HCT116 (cell line): ENCODE results near the gene COL23A1. TPM values are rescaled to one million over a fixed set of nuclear protein-coding genes. Genes with fewer than 3 reads are reported as not detected.

Experiments used
- ATAC-seq: fragments of 200-7000 bp; cut with Tn5 transposase; 2 replicates; pipeline ENCODE4 v1.9.1; 2020; ENCODE audit warnings: mild to moderate bottlenecking, moderate library complexity
- BruUV-seq: library from RNA; stranded (reverse); fragments of 400-500 nt; replicated peaks from 2 replicates; lab custom pipeline; 2021; lab: Mats Ljungman, UMichigan
- CTCF ChIA-PET: fragments of 300-600 bp; sonication (Branson Sonifier 250); formaldehyde crosslinking; loops from one replicate; lab custom pipeline; 2021; ENCODE audit warnings: antibody characterized with exemption; lab: Charles Lee
- POLR2A ChIA-PET: fragments of 300-600, 350-600 bp; sonication (Branson Sonifier 250); formaldehyde crosslinking; loops from one replicate; lab custom pipeline; 2021; ENCODE audit warnings: antibody characterized with exemption; lab: Charles Lee
- RAD21 ChIA-PET, 2 experiments: fragments of 300-600 bp; sonication (Branson Sonifier 250); formaldehyde crosslinking; loops; one replicate each; lab custom pipeline; 2023; ENCODE audit warnings: low total read pairs in 2 of 2; ENCODE audit not compliant: uncharacterized antibody in 2 of 2, unreplicated experiment in 2 of 2, low non-redundant PET in 1 of 2; lab: Charles Lee
- DNase-seq: peaks from one replicate; pipeline ENCODE4 v3.0.0-alpha.2; 2010; ENCODE audit warnings: low read depth, low spot score
- H2AFZ ChIP-seq: fragments of 200-600 bp; shearing (Covaris generic), sonication (generic); 2 replicates; pipeline ENCODE4 v1.6.1; 2017; ENCODE audit warnings: low read depth, mixed run types, mixed read lengths, antibody characterized with exemption, low read length; ENCODE audit not compliant: poor library complexity, severe bottlenecking
- H3K27ac ChIP-seq: 2 replicates; pipeline ENCODE4 v1.5.1; 2012; ENCODE audit warnings: low read depth, low read length
- H3K27me3 ChIP-seq: fragments of 200-600 bp; sonication (generic); 2 replicates; pipeline ENCODE4 v1.6.1; 2016; ENCODE audit warnings: mixed run types, low read length, mixed read lengths; ENCODE audit not compliant: insufficient read depth
- H3K36me3 ChIP-seq, 2 experiments: fragments of 200-500 bp in 1 of 2; fragments of 200-600 bp in 1 of 2; sonication (Bioruptor generic) in 1 of 2; sonication (generic) in 1 of 2; 2 replicates each; pipeline versions ENCODE4 v1.5.1 to v1.6.1; 2014 to 2016; ENCODE audit warnings: low read length in 2 of 2, inconsistent platforms in 1 of 2, mixed read lengths in 1 of 2, mixed run types in 1 of 2; ENCODE audit not compliant: insufficient read depth in 2 of 2, control insufficient read depth in 1 of 2
- H3K4me1 ChIP-seq, 2 experiments: fragments of 200-600 bp in 1 of 2; sonication (generic) in 1 of 2; 2 replicates each; pipeline versions ENCODE4 v1.5.1 to v1.6.1; 2012 to 2017; ENCODE audit warnings: low read length in 2 of 2, inconsistent platforms in 1 of 2, mild to moderate bottlenecking in 1 of 2, mixed read lengths in 1 of 2, mixed run types in 1 of 2, moderate library complexity in 1 of 2; ENCODE audit not compliant: insufficient read depth in 2 of 2, control insufficient read depth in 1 of 2
- H3K4me2 ChIP-seq: fragments of 200-600 bp; sonication (generic); 2 replicates; pipeline ENCODE4 v1.6.1; 2017; ENCODE audit warnings: mixed run types, low read length, mixed read lengths
- H3K4me3 ChIP-seq, 2 experiments: fragments of 200-600 bp in 1 of 2; sonication (generic) in 1 of 2; replicated peaks in 1 of 2; 2 replicates each; pipeline ENCODE4 v1.5.1; 2011 to 2016; ENCODE audit warnings: low read length in 2 of 2, control low read depth in 1 of 2, low read depth in 1 of 2, mild to moderate bottlenecking in 1 of 2, mixed read lengths in 1 of 2, mixed run types in 1 of 2
- H3K79me2 ChIP-seq: fragments of 200-600 bp; sonication (generic); 2 replicates; pipeline ENCODE4 v1.6.1; 2017; ENCODE audit warnings: mild to moderate bottlenecking, mixed run types, low read length, moderate library complexity, mixed read lengths; ENCODE audit not compliant: insufficient read depth
- H3K9ac ChIP-seq: fragments of 200-600 bp; sonication (generic); 2 replicates; pipeline ENCODE4 v1.6.1; 2016; ENCODE audit warnings: low read length, mixed read lengths
- H3K9me2 ChIP-seq: fragments of 200-600 bp; sonication (generic), shearing (Covaris generic); 2 replicates; pipeline ENCODE4 v1.6.1; 2017; ENCODE audit warnings: mixed run types, mild to moderate bottlenecking, moderate library complexity; ENCODE audit not compliant: insufficient read depth
- H3K9me3 ChIP-seq, 2 experiments: fragments of 200-500 bp in 1 of 2; fragments of 200-600 bp in 1 of 2; sonication (Bioruptor generic) in 1 of 2; sonication (generic) in 1 of 2; 2 replicates each; pipeline ENCODE4 v1.6.1; 2014 to 2017; ENCODE audit warnings: low read length in 2 of 2, mixed read lengths in 2 of 2, inconsistent platforms in 1 of 2, low read depth in 1 of 2, mild to moderate bottlenecking in 1 of 2, mixed run types in 1 of 2, moderate library complexity in 1 of 2; ENCODE audit not compliant: control insufficient read depth in 1 of 2, insufficient read depth in 1 of 2
- H4K20me1 ChIP-seq: fragments of 200-600 bp; sonication (generic), shearing (Covaris generic); 2 replicates; pipeline ENCODE4 v1.6.1; 2017; ENCODE audit warnings: mixed run types, mild to moderate bottlenecking, moderate library complexity; ENCODE audit not compliant: insufficient read depth
- CBX3 ChIP-seq: IDR thresholded peaks from 2 replicates; pipeline ENCODE4 v1.6.1; 2012; ENCODE audit warnings: low read depth
- CEBPB ChIP-seq: IDR thresholded peaks from 2 replicates; pipeline ENCODE4 v1.6.1; 2012; ENCODE audit warnings: low read depth
- EGR1 ChIP-seq: IDR thresholded peaks from 2 replicates; pipeline ENCODE4 v1.6.1; 2012; ENCODE audit warnings: low read depth
- ELF1 ChIP-seq: IDR thresholded peaks from 2 replicates; pipeline ENCODE4 v1.6.1; 2012; ENCODE audit warnings: low read depth, borderline replicate concordance
- EZH2 ChIP-seq: fragments of 200-600 bp; sonication (generic); IDR thresholded peaks from 2 replicates; pipeline ENCODE4 v1.6.1; 2017; ENCODE audit warnings: antibody characterized with exemption, mixed run types
- EZH2phosphoT487 ChIP-seq: fragments of 200-600 bp; IDR thresholded peaks from 2 replicates; pipeline ENCODE4 v1.6.1; 2018; ENCODE audit warnings: antibody characterized with exemption, borderline replicate concordance
- FOSL1 ChIP-seq: IDR thresholded peaks from 2 replicates; pipeline ENCODE4 v1.6.1; 2012; ENCODE audit warnings: low read depth
- JUND ChIP-seq: IDR thresholded peaks from 2 replicates; pipeline ENCODE4 v1.6.1; 2012
- POLR2A ChIP-seq: IDR thresholded peaks from 2 replicates; pipeline ENCODE4 v1.7.0; 2011; ENCODE audit warnings: borderline replicate concordance; ENCODE audit not compliant: insufficient read depth, insufficient read length; ENCODE audit errors: extremely low read depth
- POLR2AphosphoS5 ChIP-seq: IDR thresholded peaks from 2 replicates; pipeline ENCODE4 v1.6.1; 2011; ENCODE audit warnings: mild to moderate bottlenecking, low read depth, low read length, moderate library complexity
- REST ChIP-seq: IDR thresholded peaks from 2 replicates; pipeline ENCODE4 v1.6.1; 2012; ENCODE audit warnings: low read depth
- SIN3A ChIP-seq: IDR thresholded peaks from 2 replicates; pipeline ENCODE4 v1.6.1; 2012; ENCODE audit warnings: low read depth
- SRF ChIP-seq: IDR thresholded peaks from 2 replicates; pipeline ENCODE4 v1.6.1; 2012; ENCODE audit warnings: low read depth
- TCF7L2 ChIP-seq: IDR thresholded peaks from 2 replicates; pipeline ENCODE4 v1.7.0; 2011; ENCODE audit warnings: borderline replicate concordance, inconsistent platforms; ENCODE audit not compliant: insufficient read depth, insufficient read length; ENCODE audit errors: extremely low read depth
- YY1 ChIP-seq: IDR thresholded peaks from 2 replicates; pipeline ENCODE4 v1.6.1; 2011; ENCODE audit warnings: low read length, low read depth, moderate library complexity, mild to moderate bottlenecking; ENCODE audit not compliant: insufficient replicate concordance; ENCODE audit errors: extremely low read depth
- ZFX ChIP-seq: fragments of 450-650 bp; IDR thresholded peaks from 2 replicates; pipeline ENCODE4 v1.6.1; 2017
- ZNF274 ChIP-seq: fragments of 200-500 bp; sonication (Bioruptor generic); IDR thresholded peaks from 2 replicates; pipeline ENCODE4 v1.6.1; 2014; ENCODE audit warnings: mild to moderate bottlenecking, low read depth, low read length, inconsistent platforms
- intact Hi-C: fragments of 100-400 bp; cut with micrococcal nuclease; formaldehyde crosslinking; loops from 2 replicates; pipeline ENCODE4 v1.10.0; 2022
- total RNA-seq: library from RNA; stranded (reverse); gene quantifications from one replicate; pipeline ENCODE4 v1.2.1, GENCODE V29; 2021; ENCODE audit not compliant: unreplicated experiment
- TF ChIP-seq, protein P1 (sequence below), 3 experiments: fragments of 200-600 bp in 1 of 3; sonication (generic) in 1 of 3; IDR thresholded peaks in 2 of 3; conservative IDR thresholded peaks in 1 of 3; 2 replicates each; pipeline ENCODE4 v1.5.1; 2012 to 2017; ENCODE audit warnings: low read depth in 2 of 3, low read length in 2 of 3, antibody characterized with exemption in 1 of 3, borderline replicate concordance in 1 of 3, control low read depth in 1 of 3, mild to moderate bottlenecking in 1 of 3, mixed read lengths in 1 of 3, mixed run types in 1 of 3, moderate library complexity in 1 of 3; ENCODE audit not compliant: insufficient read depth in 1 of 3

Gene COL23A1
- total RNA-seq, 1 experiment from 2014 or later: not detected

GRCh38 chr5:178292826-178293205 is 297.4 kb downstream of the COL23A1 start:
- H3K27me3 ChIP-seq: peaks cover 4% of the 10 kb centered on the region; the same call in 1 of the 2 replicates
- ChIA-PET POLR2A (no interaction called here), CTCF (no interaction called here), RAD21 (no interaction called here)
- DNase-seq (no peak), ATAC-seq (no peak)
- H3K9me3 ChIP-seq: no peaks in the 10 kb centered on the region
- no peaks in the 10 kb centered on the region for H3K9me2 ChIP-seq
- TF ChIP-seq JUND (no peak), ZFX (no peak), EGR1 (no peak), SIN3A (no peak), SRF (no peak), CEBPB (no peak), REST (no peak), YY1 (no peak), EZH2phosphoT487 (no peak), ELF1 (no peak), ZNF274 (no peak), CBX3 (no peak), TCF7L2 (no peak), POLR2AphosphoS5 (no peak), POLR2A (no peak), EZH2 (no peak), FOSL1 (no peak)
- TF ChIP-seq, protein P1, sequence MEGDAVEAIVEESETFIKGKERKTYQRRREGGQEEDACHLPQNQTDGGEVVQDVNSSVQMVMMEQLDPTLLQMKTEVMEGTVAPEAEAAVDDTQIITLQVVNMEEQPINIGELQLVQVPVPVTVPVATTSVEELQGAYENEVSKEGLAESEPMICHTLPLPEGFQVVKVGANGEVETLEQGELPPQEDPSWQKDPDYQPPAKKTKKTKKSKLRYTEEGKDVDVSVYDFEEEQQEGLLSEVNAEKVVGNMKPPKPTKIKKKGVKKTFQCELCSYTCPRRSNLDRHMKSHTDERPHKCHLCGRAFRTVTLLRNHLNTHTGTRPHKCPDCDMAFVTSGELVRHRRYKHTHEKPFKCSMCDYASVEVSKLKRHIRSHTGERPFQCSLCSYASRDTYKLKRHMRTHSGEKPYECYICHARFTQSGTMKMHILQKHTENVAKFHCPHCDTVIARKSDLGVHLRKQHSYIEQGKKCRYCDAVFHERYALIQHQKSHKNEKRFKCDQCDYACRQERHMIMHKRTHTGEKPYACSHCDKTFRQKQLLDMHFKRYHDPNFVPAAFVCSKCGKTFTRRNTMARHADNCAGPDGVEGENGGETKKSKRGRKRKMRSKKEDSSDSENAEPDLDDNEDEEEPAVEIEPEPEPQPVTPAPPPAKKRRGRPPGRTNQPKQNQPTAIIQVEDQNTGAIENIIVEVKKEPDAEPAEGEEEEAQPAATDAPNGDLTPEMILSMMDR (IDR thresholded peaks at IDR 0.05 in 2 of 3, conservative IDR thresholded peaks at IDR 0.05 in 1 of 3; ENCODE audit: borderline replicate concordance in 1 of 3, insufficient read depth in 1 of 3, low read depth in 2 of 3, low read length in 2 of 3): no peak
- H3K4me2 ChIP-seq: no peak overlapping the region
- intact Hi-C loops: no loop called here
- H3K4me1 ChIP-seq: no peaks in the 10 kb centered on the region
- H2AFZ ChIP-seq: no peak overlapping the region
- BruUV-seq: no TSS peak
- no peaks in the 10 kb centered on the region for H4K20me1 ChIP-seq
- no peak overlapping the region for H3K4me3 ChIP-seq
- H3K79me2 ChIP-seq: no peaks in the 10 kb centered on the region
- no peak overlapping the region for H3K27ac ChIP-seq
- H3K9ac ChIP-seq: no peak overlapping the region
- H3K36me3 ChIP-seq: no peaks in the 10 kb centered on the region
